HUES6 (cell line): Measurements from ENCODE around the gene MTTP.

Experiments used
- H3K27ac ChIP-seq: 2 replicates; pipeline ENCODE4 v1.7.0; 2013; ENCODE audit warnings: low read depth, mild to moderate bottlenecking, low read length, inconsistent platforms
- H3K27me3 ChIP-seq: 2 replicates; pipeline ENCODE4 v1.6.1; 2013; ENCODE audit warnings: low read length; ENCODE audit not compliant: control insufficient read depth, insufficient read depth
- H3K36me3 ChIP-seq: 2 replicates; pipeline ENCODE4 v1.6.1; 2013; ENCODE audit warnings: low read length; ENCODE audit not compliant: control insufficient read depth, insufficient read depth
- H3K4me1 ChIP-seq: 2 replicates; pipeline ENCODE4 v1.6.1; 2013; ENCODE audit warnings: low read length; ENCODE audit not compliant: control insufficient read depth, insufficient read depth
- H3K4me3 ChIP-seq: 2 replicates; pipeline ENCODE4 v1.5.1; 2013; ENCODE audit warnings: low read depth, low read length
- H3K9ac ChIP-seq: one replicate; pipeline ENCODE4 v1.6.1; 2013; ENCODE audit warnings: mild to moderate bottlenecking, low read length
- H3K9me3 ChIP-seq: 2 replicates; pipeline ENCODE4 v1.6.1; 2013; ENCODE audit warnings: low read depth, low read length; ENCODE audit not compliant: control insufficient read depth, insufficient read depth

The MTTP gene

GRCh38 chr4:99593781-99594641, 19.4 kb downstream of the MTTP start:
- Histone ChIP-seq H3K27me3 (no peaks in the 10 kb centered on the region), H3K27ac (no peak overlapping the region), H3K9ac (no peak overlapping the region), H3K4me1 (no peaks in the 10 kb centered on the region), H3K9me3 (no peaks in the 10 kb centered on the region), H3K36me3 (no peaks in the 10 kb centered on the region), H3K4me3 (no peak overlapping the region)

- no peaks in the 10 kb centered on the region for H3K4me1 ChIP-seq
- no peaks in the 10 kb centered on the region for H3K9me3 ChIP-seq
- no peak overlapping the region for H3K27ac ChIP-seq
- no peak overlapping the region for H3K4me3 ChIP-seq
- H3K27me3 ChIP-seq = no peaks in the 10 kb centered on the region
- H3K9ac ChIP-seq = no peak overlapping the region
- no peaks in the 10 kb centered on the region for H3K36me3 ChIP-seq
Measured at GRCh38 chr4:99594818-99595217, 20.2 kb downstream of the MTTP start.

GRCh38 chr4:99606716-99607115, 32.1 kb downstream of the MTTP start:
- Histone ChIP-seq H3K4me1 (no peaks in the 10 kb centered on the region), H3K9ac (no peak overlapping the region), H3K36me3 (no peaks in the 10 kb centered on the region), H3K27ac (no peak overlapping the region), H3K4me3 (no peak overlapping the region), H3K9me3 (no peaks in the 10 kb centered on the region), H3K27me3 (no peaks in the 10 kb centered on the region)

GRCh38 chr4:99608417-99608816, 33.8 kb downstream of the MTTP start:
- Histone ChIP-seq H3K36me3 (no peaks in the 10 kb centered on the region), H3K27ac (no peak overlapping the region), H3K27me3 (no peaks in the 10 kb centered on the region), H3K9ac (no peak overlapping the region), H3K4me3 (no peak overlapping the region), H3K4me1 (no peaks in the 10 kb centered on the region; the same call in 1 of the 2 replicates), H3K9me3 (no peaks in the 10 kb centered on the region)

- Histone ChIP-seq H3K9me3 (no peaks in the 10 kb centered on the region), H3K4me1 (no peaks in the 10 kb centered on the region; the same call in 1 of the 2 replicates), H3K4me3 (no peak overlapping the region), H3K27me3 (no peaks in the 10 kb centered on the region), H3K36me3 (no peaks in the 10 kb centered on the region), H3K27ac (no peak overlapping the region), H3K9ac (no peak overlapping the region)
Measured at GRCh38 chr4:99610605-99611175, 36.1 kb downstream of the MTTP start.

GRCh38 chr4:99612281-99612680, 37.7 kb downstream of the MTTP start:
- Histone ChIP-seq H3K9ac (no peak overlapping the region), H3K9me3 (no peaks in the 10 kb centered on the region), H3K4me1 (no peaks in the 10 kb centered on the region; the same call in 1 of the 2 replicates), H3K36me3 (no peaks in the 10 kb centered on the region), H3K27me3 (no peaks in the 10 kb centered on the region), H3K27ac (no peak overlapping the region), H3K4me3 (no peak overlapping the region)

- Histone ChIP-seq H3K4me1 (no peaks in the 10 kb centered on the region; the same call in 1 of the 2 replicates), H3K4me3 (no peak overlapping the region), H3K36me3 (no peaks in the 10 kb centered on the region), H3K9me3 (no peaks in the 10 kb centered on the region), H3K9ac (no peak overlapping the region), H3K27ac (no peak overlapping the region), H3K27me3 (no peaks in the 10 kb centered on the region)
Measured at GRCh38 chr4:99612704-99613103, 38.1 kb downstream of the MTTP start.

- Histone ChIP-seq H3K9ac (no peak overlapping the region), H3K27me3 (no peaks in the 10 kb centered on the region), H3K4me1 (no peaks in the 10 kb centered on the region; the same call in 1 of the 2 replicates), H3K9me3 (no peaks in the 10 kb centered on the region), H3K4me3 (no peak overlapping the region), H3K36me3 (no peaks in the 10 kb centered on the region), H3K27ac (no peak overlapping the region)
Measured at GRCh38 chr4:99614491-99614890, 39.9 kb downstream of the MTTP start.

- no peaks in the 10 kb centered on the region for H3K27me3 ChIP-seq
- no peak overlapping the region for H3K9ac ChIP-seq
- H3K4me3 ChIP-seq = no peak overlapping the region
- H3K36me3 ChIP-seq = no peaks in the 10 kb centered on the region
- no peaks in the 10 kb centered on the region for H3K9me3 ChIP-seq
- no peak overlapping the region for H3K27ac ChIP-seq
- no peaks in the 10 kb centered on the region; the same call in 1 of the 2 replicates for H3K4me1 ChIP-seq
Measured at GRCh38 chr4:99615170-99615820, 40.7 kb downstream of the MTTP start.

- H3K4me3 ChIP-seq = no peak overlapping the region
- no peak overlapping the region for H3K9ac ChIP-seq
- no peaks in the 10 kb centered on the region for H3K9me3 ChIP-seq
- H3K4me1 ChIP-seq = peaks cover 2% of the 10 kb centered on the region; the same call in 1 of the 2 replicates
- no peaks in the 10 kb centered on the region for H3K27me3 ChIP-seq
- no peaks in the 10 kb centered on the region for H3K36me3 ChIP-seq
- H3K27ac ChIP-seq = no peak overlapping the region
Measured at GRCh38 chr4:99617374-99617773, 42.8 kb downstream of the MTTP start.

- H3K36me3 ChIP-seq = no peaks in the 10 kb centered on the region
- H3K4me1 ChIP-seq = peaks cover 12% of the 10 kb centered on the region
- no peaks in the 10 kb centered on the region for H3K27me3 ChIP-seq
- no peak overlapping the region for H3K9ac ChIP-seq
- H3K27ac ChIP-seq = no peak overlapping the region
- H3K4me3 ChIP-seq = no peak overlapping the region
- no peaks in the 10 kb centered on the region for H3K9me3 ChIP-seq
Measured at GRCh38 chr4:99622341-99622740, 47.7 kb downstream of the MTTP start.
